ENCODE measurements around the gene PI4K2A.
A peak's percentile ranks its signal among the peaks of the same experiment; 100 is the strongest.

The PI4K2A gene

GRCh38 chr10:97713339-97713825 is 72.9 kb downstream of the PI4K2A start, which contains the start of gene MARVELD1:
MARVELD1 (plus strand) TSS chr10:97713730; CDS start chr10:97713877, 147 bp downstream.
- Histone ChIP-seq H3K4me1 (ENCODE audit: control insufficient read depth in 5 of 5, insufficient read depth in 5 of 5, low read length in 5 of 5) (peaks cover 9 to 59% (median 55%) of the 10 kb centered on the region in 5 donors), H3K27me3 (ENCODE audit: control insufficient read depth in 5 of 5, insufficient read depth in 4 of 5, low read length in 5 of 5) (no peaks in the 10 kb centered on the region), H3K4me3 (ENCODE audit: low read depth in 1 of 5, low read length in 5 of 5) (peak within 1 kb of the TSS in 4 of 5 donors; percentile 70 to 85 (median 76)), H3K36me3 (ENCODE audit: control insufficient read depth in 5 of 5, insufficient read depth in 5 of 5, low read length in 5 of 5) (peaks cover 0 to 9% (median 4%) of the 10 kb centered on the region in 5 donors), H3K27ac (ENCODE audit: low read depth, low read length) (peak within 1 kb of the TSS; percentile 54), H3K9me3 (ENCODE audit: control insufficient read depth in 5 of 5, low read length in 5 of 5) (no peaks in the 10 kb centered on the region), H3K9ac (ENCODE audit: low read length in 5 of 5) (peak within 1 kb of the TSS in 3 of 5 donors; percentile 55 to 65 (median 65))

GRCh38 chr10:97713826-97714400 is 73.4 kb downstream of the PI4K2A start:
- Histone ChIP-seq H3K9me3 (ENCODE audit: control insufficient read depth in 5 of 5, low read length in 5 of 5) (no peaks in the 10 kb centered on the region), H3K4me3 (ENCODE audit: low read depth in 1 of 5, low read length in 5 of 5) (peak overlapping the region in 4 of 5 donors; percentile 70 to 85 (median 76)), H3K27me3 (ENCODE audit: control insufficient read depth in 5 of 5, insufficient read depth in 4 of 5, low read length in 5 of 5) (no peaks in the 10 kb centered on the region), H3K27ac (ENCODE audit: low read depth, low read length) (peak overlapping the region; percentile 54), H3K36me3 (ENCODE audit: control insufficient read depth in 5 of 5, insufficient read depth in 5 of 5, low read length in 5 of 5) (peaks cover 0 to 9% (median 4%) of the 10 kb centered on the region in 5 donors), H3K4me1 (ENCODE audit: control insufficient read depth in 5 of 5, insufficient read depth in 5 of 5, low read length in 5 of 5) (peaks cover 13 to 64% (median 60%) of the 10 kb centered on the region in 5 donors), H3K9ac (ENCODE audit: low read length in 5 of 5) (peak overlapping the region in 3 of 5 donors; percentile 55 to 65 (median 65))

DNA sequence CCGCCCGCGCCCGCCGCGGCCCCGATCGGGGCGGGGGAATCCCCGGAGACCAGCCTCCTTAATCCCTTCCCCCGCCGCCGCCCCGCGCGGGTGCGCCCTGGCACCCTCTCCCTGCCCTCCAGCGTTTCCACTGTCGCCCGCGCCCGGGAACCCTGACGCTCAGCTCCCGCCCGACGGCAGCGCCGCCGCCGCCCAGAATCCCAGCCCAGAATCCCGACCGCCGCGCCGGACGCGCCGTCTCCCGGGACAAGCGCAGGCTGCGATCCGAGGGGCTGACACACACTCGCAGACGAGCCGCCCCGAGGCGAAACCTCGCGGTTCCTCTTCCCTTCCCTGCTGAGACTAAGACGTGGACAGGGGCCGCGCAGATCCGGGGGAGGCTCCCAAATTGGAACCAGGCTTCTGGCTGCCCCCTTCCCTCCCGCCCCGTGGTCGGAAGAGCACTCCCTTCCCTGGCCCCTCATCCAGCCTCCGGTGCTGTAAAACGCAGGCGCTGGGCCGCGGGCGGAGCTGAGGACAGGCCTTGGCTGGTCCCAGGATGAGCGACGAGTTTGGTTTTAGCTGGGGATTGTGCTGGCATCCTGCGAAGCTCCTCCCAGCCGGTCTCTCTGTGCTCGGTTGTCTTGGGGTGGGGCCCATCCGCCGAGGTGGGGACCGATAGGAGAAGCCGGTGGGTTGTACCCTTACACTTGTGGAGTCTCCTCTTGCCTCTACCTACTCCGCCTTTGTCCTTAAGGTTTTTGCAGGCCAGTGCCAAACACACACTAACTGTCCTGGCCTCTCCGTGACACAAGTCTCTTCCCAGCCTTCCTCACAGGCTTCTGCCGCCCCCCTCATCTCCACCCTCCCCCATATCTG is 74.2 kb downstream of the PI4K2A start:
- Histone ChIP-seq H3K27ac (ENCODE audit: low read depth, low read length) (peak overlapping the region; percentile 54), H3K4me3 (ENCODE audit: low read depth in 1 of 5, low read length in 5 of 5) (peak overlapping the region; percentile 67 to 85 (median 75)), H3K9ac (ENCODE audit: low read length in 5 of 5) (peak overlapping the region in 3 of 5 donors; percentile 55 to 65 (median 65)), H3K36me3 (ENCODE audit: control insufficient read depth in 5 of 5, insufficient read depth in 5 of 5, low read length in 5 of 5) (peaks cover 0 to 9% (median 4%) of the 10 kb centered on the region in 5 donors), H3K4me1 (ENCODE audit: control insufficient read depth in 5 of 5, insufficient read depth in 5 of 5, low read length in 5 of 5) (peaks cover 13 to 60% (median 59%) of the 10 kb centered on the region in 5 donors), H3K9me3 (ENCODE audit: control insufficient read depth in 5 of 5, low read length in 5 of 5) (no peaks in the 10 kb centered on the region), H3K27me3 (ENCODE audit: control insufficient read depth in 5 of 5, insufficient read depth in 4 of 5, low read length in 5 of 5) (no peaks in the 10 kb centered on the region)

GRCh38 chr10:97715259-97715874 is 74.9 kb downstream of the PI4K2A start:
- H3K27ac ChIP-seq (ENCODE audit: low read depth, low read length) = peak overlapping the region; percentile 54
- H3K4me1 ChIP-seq (ENCODE audit: control insufficient read depth in 5 of 5, insufficient read depth in 5 of 5, low read length in 5 of 5) = peaks cover 13 to 60% (median 59%) of the 10 kb centered on the region in 5 donors
- peak overlapping the region in 4 of 5 donors; percentile 67 to 85 (median 73) for H3K4me3 ChIP-seq (ENCODE audit: low read depth in 1 of 5, low read length in 5 of 5)
- H3K9ac ChIP-seq (ENCODE audit: low read length in 5 of 5) = peak overlapping the region in 2 of 5 donors; percentile 65
- H3K36me3 ChIP-seq (ENCODE audit: control insufficient read depth in 5 of 5, insufficient read depth in 5 of 5, low read length in 5 of 5) = peaks cover 0 to 9% (median 4%) of the 10 kb centered on the region in 5 donors
- H3K27me3 ChIP-seq (ENCODE audit: control insufficient read depth in 5 of 5, insufficient read depth in 4 of 5, low read length in 5 of 5) = no peaks in the 10 kb centered on the region
- H3K9me3 ChIP-seq (ENCODE audit: control insufficient read depth in 5 of 5, low read length in 5 of 5) = no peaks in the 10 kb centered on the region

GRCh38 chr10:97717627-97718026 is 77.2 kb downstream of the PI4K2A start:
- H3K4me3 ChIP-seq (ENCODE audit: low read depth in 1 of 5, low read length in 5 of 5) = no peak overlapping the region
- no peaks in the 10 kb centered on the region for H3K9me3 ChIP-seq (ENCODE audit: control insufficient read depth in 5 of 5, low read length in 5 of 5)
- peaks cover 8 to 54% (median 49%) of the 10 kb centered on the region in 5 donors for H3K4me1 ChIP-seq (ENCODE audit: control insufficient read depth in 5 of 5, insufficient read depth in 5 of 5, low read length in 5 of 5)
- no peak overlapping the region for H3K27ac ChIP-seq (ENCODE audit: low read depth, low read length)
- H3K9ac ChIP-seq (ENCODE audit: low read length in 5 of 5) = no peak overlapping the region
- no peaks in the 10 kb centered on the region for H3K27me3 ChIP-seq (ENCODE audit: control insufficient read depth in 5 of 5, insufficient read depth in 4 of 5, low read length in 5 of 5)
- H3K36me3 ChIP-seq (ENCODE audit: control insufficient read depth in 5 of 5, insufficient read depth in 5 of 5, low read length in 5 of 5) = peaks cover 0 to 9% (median 4%) of the 10 kb centered on the region in 5 donors

GRCh38 chr10:97718178-97718577 is 77.7 kb downstream of the PI4K2A start:
- H3K9ac ChIP-seq (ENCODE audit: low read length in 5 of 5) = no peak overlapping the region
- H3K27ac ChIP-seq (ENCODE audit: low read depth, low read length) = no peak overlapping the region
- no peaks in the 10 kb centered on the region for H3K9me3 ChIP-seq (ENCODE audit: control insufficient read depth in 5 of 5, low read length in 5 of 5)
- H3K4me1 ChIP-seq (ENCODE audit: control insufficient read depth in 5 of 5, insufficient read depth in 5 of 5, low read length in 5 of 5) = peaks cover 8 to 49% (median 44%) of the 10 kb centered on the region in 5 donors
- H3K36me3 ChIP-seq (ENCODE audit: control insufficient read depth in 5 of 5, insufficient read depth in 5 of 5, low read length in 5 of 5) = peaks cover 0 to 9% (median 4%) of the 10 kb centered on the region in 5 donors
- H3K4me3 ChIP-seq (ENCODE audit: low read depth in 1 of 5, low read length in 5 of 5) = no peak overlapping the region
- no peaks in the 10 kb centered on the region for H3K27me3 ChIP-seq (ENCODE audit: control insufficient read depth in 5 of 5, insufficient read depth in 4 of 5, low read length in 5 of 5)

DNA sequence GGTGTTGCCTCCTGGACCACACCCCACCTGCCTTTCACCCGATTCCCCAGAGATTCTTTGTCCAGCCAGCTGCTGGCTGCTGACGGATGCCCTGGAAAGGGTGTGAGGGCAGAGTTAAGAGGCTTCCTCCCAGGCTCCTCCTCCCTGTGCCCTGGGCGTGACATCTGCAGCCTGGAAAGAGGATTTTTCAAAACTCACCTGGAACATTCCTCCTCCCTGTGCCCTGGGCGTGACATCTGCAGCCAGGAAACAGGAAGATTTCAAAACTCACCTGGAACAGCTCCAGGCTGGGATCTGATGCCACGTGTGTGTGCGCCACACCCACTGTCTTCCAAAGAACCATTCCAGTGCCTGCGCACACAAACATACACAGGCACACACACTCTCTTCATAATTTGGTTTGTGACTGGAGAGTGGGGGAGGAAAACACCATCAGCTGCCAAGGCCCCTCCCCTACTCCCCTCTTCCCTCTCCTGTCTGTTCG is 78.2 kb downstream of the PI4K2A start:
- no peak overlapping the region for H3K27ac ChIP-seq (ENCODE audit: low read depth, low read length)

DNA sequence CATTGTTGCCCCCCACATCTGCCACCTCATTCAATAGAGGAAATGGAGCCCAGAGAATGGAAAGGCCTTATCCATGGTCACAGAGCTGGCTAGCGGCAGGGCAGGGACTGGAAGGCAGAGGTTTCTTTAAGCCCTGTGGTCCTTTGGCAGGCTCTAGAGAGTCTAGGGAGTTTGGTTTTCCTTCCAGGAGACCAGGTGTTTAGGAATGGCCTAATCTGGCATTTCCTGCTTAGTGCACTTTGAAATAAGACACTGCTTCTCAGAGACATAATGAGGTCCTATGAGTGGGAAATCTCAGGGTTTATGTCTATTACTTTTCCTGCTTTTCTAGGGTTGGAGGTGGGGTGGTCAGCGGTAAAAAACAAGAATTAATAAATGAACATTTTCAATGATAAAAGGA is 79.1 kb downstream of the PI4K2A start:
- no peak overlapping the region for H3K27ac ChIP-seq (ENCODE audit: low read depth, low read length)
- H3K9ac ChIP-seq (ENCODE audit: low read length in 5 of 5) = no peak overlapping the region
- no peak overlapping the region for H3K4me3 ChIP-seq (ENCODE audit: low read depth in 1 of 5, low read length in 5 of 5)
- no peaks in the 10 kb centered on the region for H3K9me3 ChIP-seq (ENCODE audit: control insufficient read depth in 5 of 5, low read length in 5 of 5)
- H3K4me1 ChIP-seq (ENCODE audit: control insufficient read depth in 5 of 5, insufficient read depth in 5 of 5, low read length in 5 of 5) = peaks cover 8 to 38% (median 32%) of the 10 kb centered on the region in 5 donors
- peaks cover 0 to 9% (median 4%) of the 10 kb centered on the region in 5 donors for H3K36me3 ChIP-seq (ENCODE audit: control insufficient read depth in 5 of 5, insufficient read depth in 5 of 5, low read length in 5 of 5)
- H3K27me3 ChIP-seq (ENCODE audit: control insufficient read depth in 5 of 5, insufficient read depth in 4 of 5, low read length in 5 of 5) = no peaks in the 10 kb centered on the region

More for the DNA sequence above, 78.2 kb downstream of the PI4K2A start:
- Histone ChIP-seq H3K4me1 (ENCODE audit: control insufficient read depth in 5 of 5, insufficient read depth in 5 of 5, low read length in 5 of 5) (peaks cover 8 to 44% (median 40%) of the 10 kb centered on the region in 5 donors), H3K9ac (ENCODE audit: low read length in 5 of 5) (no peak overlapping the region), H3K9me3 (ENCODE audit: control insufficient read depth in 5 of 5, low read length in 5 of 5) (no peaks in the 10 kb centered on the region), H3K27me3 (ENCODE audit: control insufficient read depth in 5 of 5, insufficient read depth in 4 of 5, low read length in 5 of 5) (no peaks in the 10 kb centered on the region), H3K4me3 (ENCODE audit: low read depth in 1 of 5, low read length in 5 of 5) (no peak overlapping the region), H3K36me3 (ENCODE audit: control insufficient read depth in 5 of 5, insufficient read depth in 5 of 5, low read length in 5 of 5) (peaks cover 0 to 9% (median 4%) of the 10 kb centered on the region in 5 donors)

DNA sequence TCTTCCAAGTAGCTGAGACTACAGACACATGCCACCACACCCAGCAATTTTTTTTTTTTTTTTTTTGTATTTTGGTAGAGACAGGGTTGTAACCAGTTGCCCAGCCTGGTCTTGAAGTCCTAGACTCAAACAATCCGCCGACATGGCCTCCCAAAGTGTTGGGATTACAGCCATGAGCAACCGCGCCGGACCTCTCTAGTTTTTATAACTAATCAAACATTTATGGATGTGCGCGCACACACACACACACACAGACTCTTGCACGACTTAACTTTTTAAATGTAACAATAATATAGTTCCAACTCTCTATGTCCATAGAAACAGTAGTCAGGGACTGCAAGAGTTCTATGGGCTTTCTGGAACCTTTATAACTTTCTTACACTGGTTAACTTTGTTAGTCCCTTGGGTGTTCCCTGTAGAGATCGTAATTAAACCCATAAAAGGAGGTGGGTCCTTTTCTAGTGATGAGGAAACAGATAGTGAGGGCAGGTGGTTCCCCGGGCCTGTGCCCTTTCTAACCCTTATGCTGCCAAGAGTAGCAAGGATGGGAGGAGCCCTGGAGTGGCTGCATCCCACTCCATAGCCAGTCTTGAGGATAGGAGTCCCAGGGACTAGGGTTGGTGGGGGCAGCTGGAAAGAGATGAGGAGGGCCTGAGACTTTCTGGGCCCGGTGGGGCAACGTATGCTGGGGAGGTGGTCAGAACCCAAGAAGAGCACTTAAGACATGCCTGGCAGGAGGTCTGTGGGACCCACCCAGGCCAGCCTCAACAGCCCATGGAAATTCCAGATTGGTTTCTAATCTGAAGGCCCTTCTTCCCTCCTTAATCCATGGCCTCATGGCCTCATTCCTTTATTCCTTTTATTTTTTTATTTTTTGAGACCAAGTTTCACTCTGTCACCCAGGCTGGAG is 81.7 kb downstream of the PI4K2A start:
- H3K9me3 ChIP-seq (ENCODE audit: control insufficient read depth in 5 of 5, low read length in 5 of 5) = no peaks in the 10 kb centered on the region
- no peaks in the 10 kb centered on the region for H3K27me3 ChIP-seq (ENCODE audit: control insufficient read depth in 5 of 5, insufficient read depth in 4 of 5, low read length in 5 of 5)
- no peak overlapping the region for H3K9ac ChIP-seq (ENCODE audit: low read length in 5 of 5)
- H3K36me3 ChIP-seq (ENCODE audit: control insufficient read depth in 5 of 5, insufficient read depth in 5 of 5, low read length in 5 of 5) = peaks cover 0 to 9% (median 4%) of the 10 kb centered on the region in 5 donors
- peaks cover 8 to 26% (median 19%) of the 10 kb centered on the region in 5 donors for H3K4me1 ChIP-seq (ENCODE audit: control insufficient read depth in 5 of 5, insufficient read depth in 5 of 5, low read length in 5 of 5)
- H3K27ac ChIP-seq (ENCODE audit: low read depth, low read length) = no peak overlapping the region
- no peak overlapping the region for H3K4me3 ChIP-seq (ENCODE audit: low read depth in 1 of 5, low read length in 5 of 5)

All from subcutaneous abdominal adipose tissue (tissue), 5 donors.